Measurements from ENCODE around the gene C1orf116. TPM values are rescaled to one million over a fixed set of nuclear protein-coding genes. Genes with fewer than 3 reads are reported as not detected.

The C1orf116 gene
- total and polyA plus RNA-seq, 8 donors = 17.1 to 91.7 (median 41.3) TPM

DNA sequence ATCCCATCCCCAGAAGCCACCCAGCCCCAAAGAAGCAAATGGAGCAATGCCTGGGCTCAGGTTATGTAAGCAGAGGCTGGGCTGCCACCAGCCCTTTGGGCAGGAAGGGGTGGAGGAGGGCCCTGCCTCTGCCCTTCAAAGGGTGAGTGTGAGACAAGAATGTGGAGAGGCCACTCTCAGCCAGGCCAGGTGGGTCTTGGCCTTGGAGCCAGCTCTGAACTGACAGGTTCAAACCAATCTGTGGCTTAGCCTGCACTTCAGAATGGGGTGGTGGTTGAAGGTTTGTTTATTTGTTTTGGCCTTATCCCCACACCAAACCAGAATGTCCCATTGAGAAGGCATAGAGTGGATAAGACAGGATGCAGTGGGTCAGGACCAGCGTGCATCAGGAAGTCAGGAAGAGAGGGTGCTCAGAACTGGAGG, 29.8 kb downstream of the C1orf116 start:
- peaks cover 37 to 54% (median 45%) of the 10 kb centered on the region in 4 donors for H3K4me1 ChIP-seq
- TF ChIP-seq POLR2AphosphoS5 (IDR thresholded peaks at IDR 0.05) (peak in 2 of 3 donors; percentile 36 to 41), EP300 (IDR thresholded peaks at IDR 0.05) (no peak)
- H3K27me3 ChIP-seq = no peaks in the 10 kb centered on the region
- peak overlapping the region; percentile 74 to 94 (median 83) for H3K27ac ChIP-seq
- H3K4me3 ChIP-seq = no peak overlapping the region
- no peaks in the 10 kb centered on the region for H3K36me3 ChIP-seq
- intact Hi-C loops (cut with DNase I; ENCODE audit: low total_unique reads) = no loop called here
- H3K9me3 ChIP-seq = no peaks in the 10 kb centered on the region
- 17 to 71% (median 50%) methylated on average over 1 of the region's 1 CpG for WGBS, 5 donors
- DNase-seq = peak; percentile 48 to 80

- 69 to 76% (median 74%) methylated on average over 5 of the region's 5 CpGs for WGBS, 5 donors
- peaks cover 36 to 47% (median 40%) of the 10 kb centered on the region in 4 donors for H3K4me1 ChIP-seq
- peak overlapping the region; percentile 11 to 94 (median 83) for H3K27ac ChIP-seq
- H3K4me3 ChIP-seq = no peak overlapping the region
- TF ChIP-seq EP300 (IDR thresholded peaks at IDR 0.05) = no peak
- H3K27me3 ChIP-seq = no peaks in the 10 kb centered on the region
- DNase-seq = peak in 1 of 2 donors; percentile 41
- H3K9me3 ChIP-seq = no peaks in the 10 kb centered on the region
- H3K36me3 ChIP-seq = no peaks in the 10 kb centered on the region
- intact Hi-C loops (cut with DNase I; ENCODE audit: low total_unique reads) = no loop called here
These were observed 30.9 kb downstream of the C1orf116 start for GRCh38 chr1:207001492-207002245.

- TF ChIP-seq POLR2A (IDR thresholded peaks at IDR 0.05) = no peak
- TF ChIP-seq CTCF (IDR thresholded peaks at IDR 0.05) = no peak
- TF ChIP-seq POLR2AphosphoS5 (IDR thresholded peaks at IDR 0.05) = peak in 2 of 3 donors; percentile 35 to 37
- Histone ChIP-seq H3K27me3 (no peaks in the 10 kb centered on the region), H3K4me1 (peaks cover 28 to 43% (median 36%) of the 10 kb centered on the region in 4 donors), H3K9me3 (no peaks in the 10 kb centered on the region), H3K36me3 (no peaks in the 10 kb centered on the region), H3K4me3 (no peak overlapping the region), H3K27ac (peak overlapping the region in 3 of 5 donors; percentile 19 to 94 (median 32))
- WGBS, 5 donors = 59 to 69% (median 59%) methylated on average over 5 of the region's 5 CpGs
- intact Hi-C loops (cut with DNase I; ENCODE audit: low total_unique reads) = no loop called here
- DNase-seq = peak in 1 of 2 donors; percentile 55
These were observed 31.8 kb downstream of the C1orf116 start for GRCh38 chr1:207000651-207001291.

DNA sequence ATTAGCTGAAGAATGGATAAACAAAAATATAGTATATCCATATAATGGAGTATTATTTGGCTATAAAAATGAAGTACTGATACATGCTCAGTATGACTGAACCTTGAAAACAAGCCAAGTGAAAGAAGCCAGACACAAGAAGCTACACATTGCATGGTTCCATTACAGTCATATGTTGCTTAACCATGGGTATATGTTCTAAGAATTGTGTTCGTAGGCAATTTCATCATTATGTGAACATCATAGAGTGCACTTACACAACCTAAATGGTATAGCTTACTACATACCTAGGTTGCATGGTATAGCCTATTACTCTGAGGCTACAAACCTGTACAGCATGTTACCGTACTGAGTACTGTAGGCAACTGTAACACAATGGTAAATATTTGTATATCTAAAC, 33.7 kb downstream of the C1orf116 start:
- Histone ChIP-seq H3K27ac (no peak overlapping the region), H3K4me1 (peaks cover 19 to 23% (median 20%) of the 10 kb centered on the region in 4 donors), H3K27me3 (no peaks in the 10 kb centered on the region), H3K4me3 (no peak overlapping the region), H3K9me3 (no peaks in the 10 kb centered on the region), H3K36me3 (no peaks in the 10 kb centered on the region)
- no peak for DNase-seq
- intact Hi-C loops (cut with DNase I; ENCODE audit: low total_unique reads) = no loop called here
- TF ChIP-seq EP300 (IDR thresholded peaks at IDR 0.05) = no peak
- TF ChIP-seq CTCF (IDR thresholded peaks at IDR 0.05) = no peak
- TF ChIP-seq POLR2AphosphoS5 (IDR thresholded peaks at IDR 0.05) = no peak
- no peak for TF ChIP-seq POLR2A (IDR thresholded peaks at IDR 0.05)
- 64 to 86% (median 82%) methylated on average over 2 of the region's 2 CpGs for WGBS, 5 donors

DNA sequence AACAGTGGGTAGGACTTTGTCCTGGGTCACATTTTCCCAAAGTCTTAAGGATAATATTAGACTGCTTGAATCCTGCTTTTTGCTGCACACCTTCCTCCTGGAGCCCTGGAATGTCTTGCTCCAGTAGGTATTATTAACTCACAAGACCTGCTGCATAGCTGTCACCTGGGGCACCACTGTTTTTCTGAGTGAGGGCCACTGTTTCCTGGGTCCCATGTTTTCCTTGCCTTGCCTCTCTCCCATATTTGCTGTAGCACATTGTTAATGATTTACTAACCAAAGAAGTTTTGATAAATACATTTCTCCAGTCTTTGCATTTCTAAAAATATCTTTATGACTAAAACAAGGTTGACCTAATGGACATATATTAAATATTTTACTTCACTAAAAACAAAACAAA, 39.8 kb downstream of the C1orf116 start:
- H3K4me3 ChIP-seq = no peak overlapping the region
- DNase-seq = peak; percentile 64 to 74
- no peaks in the 10 kb centered on the region for H3K9me3 ChIP-seq
- TF ChIP-seq CTCF (IDR thresholded peaks at IDR 0.05) (no peak), POLR2AphosphoS5 (IDR thresholded peaks at IDR 0.05) (peak in 1 of 3 donors; percentile 18)
- peaks cover 0 to 6% (median 0%) of the 10 kb centered on the region in 3 donors for H3K27me3 ChIP-seq
- no peaks in the 10 kb centered on the region for H3K36me3 ChIP-seq
- intact Hi-C loops (cut with DNase I; ENCODE audit: low total_unique reads) = no loop called here
- H3K27ac ChIP-seq = peak overlapping the region in 4 of 5 donors; percentile 13 to 74 (median 53)
- peaks cover 0 to 9% (median 4%) of the 10 kb centered on the region in 4 donors for H3K4me1 ChIP-seq

Data from stomach (tissue), 9 donors.